ENCODE data around the gene TMBIM4. TPM values are rescaled to one million over a fixed set of nuclear protein-coding genes. Genes with fewer than 3 reads are reported as not detected.

Gene TMBIM4
- total RNA-seq, 4 donors from 2014 or later, result 66.4 to 108 (median 83.7) TPM

DNA sequence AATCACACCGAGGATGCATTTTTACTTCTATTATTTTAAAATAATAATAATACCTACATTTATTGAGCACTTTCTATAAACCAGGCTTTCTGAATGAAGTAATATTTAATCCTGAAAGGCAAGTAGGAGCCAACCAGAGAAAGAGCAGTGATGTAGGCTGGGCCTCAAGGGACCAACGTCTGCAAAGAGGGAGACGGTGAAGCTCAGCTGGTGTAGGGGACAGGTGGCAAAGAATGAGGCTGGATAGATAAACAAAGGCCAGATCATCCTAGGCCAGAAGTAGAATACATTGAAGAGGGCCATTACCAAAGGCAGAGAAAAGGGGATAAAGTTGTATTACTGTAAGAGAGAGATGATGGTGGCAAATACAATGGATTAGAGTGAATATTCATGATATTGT, 810 bp upstream of the TMBIM4 start:
- DNase-seq (ENCODE audit: low spot score in 2 of 2), result no peak
- TF ChIP-seq, protein P1, sequence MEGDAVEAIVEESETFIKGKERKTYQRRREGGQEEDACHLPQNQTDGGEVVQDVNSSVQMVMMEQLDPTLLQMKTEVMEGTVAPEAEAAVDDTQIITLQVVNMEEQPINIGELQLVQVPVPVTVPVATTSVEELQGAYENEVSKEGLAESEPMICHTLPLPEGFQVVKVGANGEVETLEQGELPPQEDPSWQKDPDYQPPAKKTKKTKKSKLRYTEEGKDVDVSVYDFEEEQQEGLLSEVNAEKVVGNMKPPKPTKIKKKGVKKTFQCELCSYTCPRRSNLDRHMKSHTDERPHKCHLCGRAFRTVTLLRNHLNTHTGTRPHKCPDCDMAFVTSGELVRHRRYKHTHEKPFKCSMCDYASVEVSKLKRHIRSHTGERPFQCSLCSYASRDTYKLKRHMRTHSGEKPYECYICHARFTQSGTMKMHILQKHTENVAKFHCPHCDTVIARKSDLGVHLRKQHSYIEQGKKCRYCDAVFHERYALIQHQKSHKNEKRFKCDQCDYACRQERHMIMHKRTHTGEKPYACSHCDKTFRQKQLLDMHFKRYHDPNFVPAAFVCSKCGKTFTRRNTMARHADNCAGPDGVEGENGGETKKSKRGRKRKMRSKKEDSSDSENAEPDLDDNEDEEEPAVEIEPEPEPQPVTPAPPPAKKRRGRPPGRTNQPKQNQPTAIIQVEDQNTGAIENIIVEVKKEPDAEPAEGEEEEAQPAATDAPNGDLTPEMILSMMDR (IDR thresholded peaks at IDR 0.05), result no peak
- TF ChIP-seq POLR2A (IDR thresholded peaks at IDR 0.05), result no peak
- 89 to 96% methylated on average over 3 of the region's 3 CpGs for WGBS, 2 donors
- H3K4me3 ChIP-seq (ENCODE audit: low read depth, poor library complexity, severe bottlenecking), result no peak overlapping the region
- intact Hi-C loops (cut with DNase I; ENCODE audit: low total_unique reads), result no loop called here

DNA sequence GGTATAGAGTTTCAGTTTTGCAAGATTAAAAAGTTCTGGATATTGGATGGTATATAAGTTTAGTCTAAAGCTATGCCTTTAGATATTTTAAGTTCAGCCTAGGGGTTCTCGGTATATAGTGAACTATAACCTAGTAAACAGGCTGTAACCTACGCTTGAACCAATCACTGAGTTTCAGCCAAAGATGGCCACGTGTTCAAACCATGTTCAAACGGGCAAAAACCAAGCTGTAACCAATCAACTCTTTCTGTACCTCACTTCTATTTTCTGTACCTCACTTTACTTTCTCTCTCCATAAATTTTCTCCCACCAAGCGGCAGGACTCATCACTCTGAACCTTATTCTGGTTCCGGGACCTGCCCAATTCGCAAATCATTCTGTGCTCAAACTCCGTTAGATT, 1.4 kb downstream of the TMBIM4 start:
- intact Hi-C loops (cut with DNase I; ENCODE audit: low total_unique reads), result no loop called here
- no peak for DNase-seq (ENCODE audit: low spot score in 2 of 2)
- TF ChIP-seq POLR2A (IDR thresholded peaks at IDR 0.05), result no peak
- TF ChIP-seq, protein P1 (IDR thresholded peaks at IDR 0.05), result no peak
- no peak overlapping the region for H3K4me3 ChIP-seq (ENCODE audit: low read depth, poor library complexity, severe bottlenecking)
- 62 to 64% methylated on average over 8 of the region's 8 CpGs for WGBS, 2 donors

DNA sequence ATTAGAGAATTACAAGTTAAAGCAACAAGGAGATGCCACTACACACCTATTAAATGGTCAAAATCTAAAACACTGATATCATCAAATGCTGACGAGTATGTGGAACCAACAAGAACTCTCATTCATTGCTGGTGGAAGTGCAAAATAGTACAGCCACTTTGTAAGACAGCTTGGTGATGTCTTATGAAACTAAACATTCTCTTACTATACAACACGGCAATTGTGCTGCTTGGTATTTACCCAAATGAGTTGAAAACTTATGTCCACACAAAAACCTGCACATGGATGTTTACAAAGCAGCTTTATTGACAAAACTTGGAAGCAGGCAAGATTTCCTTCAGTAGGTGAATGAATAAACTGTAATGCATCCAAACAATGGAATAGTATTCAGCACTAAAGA, 3.2 kb downstream of the TMBIM4 start:
- DNase-seq (ENCODE audit: low spot score in 2 of 2), result no peak
- intact Hi-C loops (cut with DNase I; ENCODE audit: low total_unique reads), result no loop called here
- H3K4me3 ChIP-seq (ENCODE audit: low read depth, poor library complexity, severe bottlenecking), result no peak overlapping the region
- WGBS, 2 donors, result 81 to 83% methylated on average over 2 of the region's 2 CpGs
- TF ChIP-seq, protein P1 (IDR thresholded peaks at IDR 0.05), result no peak

DNA sequence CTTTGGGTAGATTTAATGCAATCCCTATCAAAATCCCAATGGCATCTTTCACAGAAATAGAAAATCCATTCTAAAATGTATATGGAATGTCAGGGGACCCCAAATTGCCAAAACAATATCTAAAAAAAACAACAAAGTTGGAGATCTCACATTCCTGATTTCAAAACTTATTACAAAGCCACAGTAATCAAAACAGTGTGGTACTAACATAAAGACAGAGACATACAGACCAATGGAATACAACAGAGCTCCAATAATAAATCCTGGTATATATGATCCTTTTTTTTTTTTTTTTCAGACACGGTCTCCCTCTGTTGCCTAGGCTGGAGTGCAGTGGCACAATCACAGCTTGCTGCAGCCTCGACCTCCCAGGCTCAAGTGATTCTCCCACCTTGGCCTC, 4.7 kb downstream of the TMBIM4 start:
- TF ChIP-seq, protein P1 (IDR thresholded peaks at IDR 0.05), result no peak
- no peak for TF ChIP-seq POLR2A (IDR thresholded peaks at IDR 0.05)
- 94 to 98% methylated on average over 2 of the region's 2 CpGs for WGBS, 2 donors
- no peak overlapping the region for H3K4me3 ChIP-seq (ENCODE audit: low read depth, poor library complexity, severe bottlenecking)
- no peak for DNase-seq (ENCODE audit: low spot score in 2 of 2)
- intact Hi-C loops (cut with DNase I; ENCODE audit: low total_unique reads), result no loop called here

DNA sequence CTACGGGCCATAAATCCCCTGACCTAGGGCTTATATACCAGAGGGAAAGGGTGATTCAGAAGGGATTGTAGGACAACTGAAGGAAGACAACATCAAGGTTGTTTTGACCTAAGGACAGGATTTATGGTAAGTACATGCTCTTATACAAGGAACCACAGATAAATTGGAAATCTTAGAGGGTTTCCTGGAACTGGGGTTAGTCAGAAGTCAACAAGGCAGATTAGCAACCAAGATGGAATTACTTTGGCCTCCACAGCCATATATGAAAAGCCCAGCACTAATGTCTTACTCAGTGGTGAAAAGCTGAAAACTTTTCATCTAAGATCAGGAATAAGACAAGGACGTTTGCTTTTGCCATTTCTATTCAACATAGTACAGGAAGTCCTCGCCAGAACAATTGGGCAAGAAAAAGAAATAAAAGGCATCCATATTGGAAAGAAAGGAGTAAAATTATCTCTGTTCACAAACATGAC, 5.4 kb downstream of the TMBIM4 start:
- H3K4me3 ChIP-seq (ENCODE audit: low read depth, poor library complexity, severe bottlenecking), result no peak overlapping the region
- no peak for DNase-seq (ENCODE audit: low spot score in 2 of 2)
- 82 to 95% methylated on average over 3 of the region's 3 CpGs for WGBS, 2 donors
- no peak for TF ChIP-seq POLR2A (IDR thresholded peaks at IDR 0.05)
- TF ChIP-seq, protein P1 (IDR thresholded peaks at IDR 0.05), result no peak
- intact Hi-C loops (cut with DNase I; ENCODE audit: low total_unique reads), result no loop called here

DNA sequence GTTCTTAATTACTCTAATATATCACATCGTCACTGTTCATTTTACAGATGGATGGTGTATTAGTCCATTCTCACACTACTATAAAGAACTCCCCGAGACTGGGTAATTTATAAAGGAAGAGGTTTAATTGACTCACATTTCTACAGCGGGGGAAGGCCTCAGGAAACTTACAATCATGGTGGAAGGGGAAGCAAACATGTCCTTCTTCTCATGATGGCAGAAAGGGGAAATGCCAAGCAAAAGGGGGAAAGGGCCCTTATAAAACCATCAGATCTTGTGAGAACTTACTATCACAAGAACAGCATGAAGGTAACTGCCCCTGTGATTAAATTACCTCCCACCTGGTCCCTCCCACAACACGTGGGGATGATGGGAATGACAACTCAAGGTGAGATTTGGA, 6.5 kb downstream of the TMBIM4 start:
- intact Hi-C loops (cut with DNase I; ENCODE audit: low total_unique reads), result no loop called here
- no peak for DNase-seq (ENCODE audit: low spot score in 2 of 2)
- no peak overlapping the region for H3K4me3 ChIP-seq (ENCODE audit: low read depth, poor library complexity, severe bottlenecking)
- 52 to 59% methylated on average over 4 of the region's 4 CpGs for WGBS, 2 donors
- TF ChIP-seq, protein P1 (IDR thresholded peaks at IDR 0.05), result no peak
- TF ChIP-seq POLR2A (IDR thresholded peaks at IDR 0.05), result no peak

Measured in lower leg skin (tissue), 4 donors.